ENCODE data around the gene FIGNL2. TPM values are rescaled to one million over a fixed set of nuclear protein-coding genes. Genes with fewer than 3 reads are reported as not detected.

FIGNL2 gene
- total RNA-seq, 1 donor from 2014 or later = 9.3 TPM

- no peaks in the 10 kb centered on the region for H3K9me3 ChIP-seq (ENCODE audit: low read depth)
- H3K36me3 ChIP-seq = no peaks in the 10 kb centered on the region
- peaks cover 9% of the 10 kb centered on the region for H3K27me3 Mint-ChIP-seq (ENCODE audit: insufficient read depth, low read depth)
- H3K9me3 Mint-ChIP-seq = no peaks in the 10 kb centered on the region
- H3K4me2 ChIP-seq = peak overlapping the region; percentile 71
- no peak overlapping the region for H2AFZ ChIP-seq (replicated peaks)
- no peaks in the 10 kb centered on the region for H3K27me3 ChIP-seq
- H3K36me3 Mint-ChIP-seq = peaks cover 7% of the 10 kb centered on the region
- peaks cover 79% of the 10 kb centered on the region for H3K4me1 Mint-ChIP-seq
- peaks cover 73% of the 10 kb centered on the region for H3K79me2 ChIP-seq (ENCODE audit: low read depth)
- H4K20me1 ChIP-seq (ENCODE audit: low read depth) = peaks cover 96% of the 10 kb centered on the region
- H3K4me1 ChIP-seq = peaks cover 85% of the 10 kb centered on the region
- DNase-seq (ENCODE audit: low spot score) = peak; percentile 79
- peak overlapping the region; percentile 21 for H3K4me3 ChIP-seq
- peak overlapping the region; percentile 54 for H3K4me3 Mint-ChIP-seq
- no peak overlapping the region for H3K9ac ChIP-seq
- TF ChIP-seq EZH2 (IDR thresholded peaks at IDR 0.05) (no peak), EZH2phosphoT487 (IDR thresholded peaks at IDR 0.05) (no peak)
- TF ChIP-seq, protein P1, sequence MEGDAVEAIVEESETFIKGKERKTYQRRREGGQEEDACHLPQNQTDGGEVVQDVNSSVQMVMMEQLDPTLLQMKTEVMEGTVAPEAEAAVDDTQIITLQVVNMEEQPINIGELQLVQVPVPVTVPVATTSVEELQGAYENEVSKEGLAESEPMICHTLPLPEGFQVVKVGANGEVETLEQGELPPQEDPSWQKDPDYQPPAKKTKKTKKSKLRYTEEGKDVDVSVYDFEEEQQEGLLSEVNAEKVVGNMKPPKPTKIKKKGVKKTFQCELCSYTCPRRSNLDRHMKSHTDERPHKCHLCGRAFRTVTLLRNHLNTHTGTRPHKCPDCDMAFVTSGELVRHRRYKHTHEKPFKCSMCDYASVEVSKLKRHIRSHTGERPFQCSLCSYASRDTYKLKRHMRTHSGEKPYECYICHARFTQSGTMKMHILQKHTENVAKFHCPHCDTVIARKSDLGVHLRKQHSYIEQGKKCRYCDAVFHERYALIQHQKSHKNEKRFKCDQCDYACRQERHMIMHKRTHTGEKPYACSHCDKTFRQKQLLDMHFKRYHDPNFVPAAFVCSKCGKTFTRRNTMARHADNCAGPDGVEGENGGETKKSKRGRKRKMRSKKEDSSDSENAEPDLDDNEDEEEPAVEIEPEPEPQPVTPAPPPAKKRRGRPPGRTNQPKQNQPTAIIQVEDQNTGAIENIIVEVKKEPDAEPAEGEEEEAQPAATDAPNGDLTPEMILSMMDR (IDR thresholded peaks at IDR 0.05) = no peak
- H3F3A ChIP-seq (ENCODE audit: low read depth) = peaks cover 73% of the 10 kb centered on the region
- peak overlapping the region; percentile 59 for H3K27ac Mint-ChIP-seq
- peak overlapping the region; percentile 94 for H3K27ac ChIP-seq
These were observed 11.7 kb downstream of the FIGNL2 start for GRCh38 chr12:51836827-51837173.

- Histone ChIP-seq H3K4me3 (peak overlapping the region; percentile 30), H3K79me2 (ENCODE audit: low read depth) (peaks cover 72% of the 10 kb centered on the region), H3K27ac (peak overlapping the region; percentile 94), H3F3A (ENCODE audit: low read depth) (peaks cover 74% of the 10 kb centered on the region), H3K27me3 (no peaks in the 10 kb centered on the region), H3K9ac (no peak overlapping the region), H2AFZ (replicated peaks) (no peak overlapping the region), H4K20me1 (ENCODE audit: low read depth) (peaks cover 95% of the 10 kb centered on the region), H3K36me3 (no peaks in the 10 kb centered on the region), H3K4me2 (peak overlapping the region; percentile 71), H3K9me3 (ENCODE audit: low read depth) (no peaks in the 10 kb centered on the region), H3K4me1 (peaks cover 84% of the 10 kb centered on the region)
- DNase-seq (ENCODE audit: low spot score) = peak; percentile 85
- Mint-ChIP-seq H3K4me3 (peak overlapping the region; percentile 54), H3K36me3 (peaks cover 7% of the 10 kb centered on the region), H3K27ac (peak overlapping the region; percentile 59), H3K4me1 (peaks cover 79% of the 10 kb centered on the region), H3K27me3 (ENCODE audit: insufficient read depth, low read depth) (peaks cover 9% of the 10 kb centered on the region), H3K9me3 (no peaks in the 10 kb centered on the region)
- TF ChIP-seq EZH2phosphoT487 (IDR thresholded peaks at IDR 0.05) (no peak), EZH2 (IDR thresholded peaks at IDR 0.05) (no peak)
- TF ChIP-seq, protein P1 (IDR thresholded peaks at IDR 0.05) = no peak
These were observed 12.3 kb downstream of the FIGNL2 start for GRCh38 chr12:51836041-51836826.

DNA sequence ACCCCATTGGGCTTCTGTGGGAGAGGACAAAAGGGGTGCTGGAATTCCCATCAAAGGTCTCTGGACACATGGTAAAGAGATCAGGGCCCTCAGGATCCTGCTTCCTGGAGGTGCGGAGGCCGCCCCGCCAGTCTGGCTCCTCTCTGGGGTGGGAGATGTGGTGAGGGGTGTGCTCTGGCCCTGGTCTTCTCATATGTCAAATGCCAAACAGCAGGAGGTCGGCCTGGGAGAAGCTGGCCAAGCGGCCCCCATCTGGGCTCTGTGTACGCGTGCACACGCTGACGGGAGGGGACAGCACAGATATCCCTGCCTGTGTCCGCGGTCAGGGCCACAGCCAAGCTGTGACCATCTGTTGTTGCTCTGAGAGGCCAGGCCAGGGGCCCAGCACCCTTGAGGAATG, 14.1 kb downstream of the FIGNL2 start:
- Mint-ChIP-seq H3K27ac (no peak overlapping the region), H3K36me3 (peaks cover 7% of the 10 kb centered on the region), H3K9me3 (no peaks in the 10 kb centered on the region), H3K4me1 (peaks cover 79% of the 10 kb centered on the region), H3K27me3 (ENCODE audit: insufficient read depth, low read depth) (peaks cover 10% of the 10 kb centered on the region), H3K4me3 (no peak overlapping the region)
- Histone ChIP-seq H3K36me3 (no peaks in the 10 kb centered on the region), H3K4me2 (peak overlapping the region; percentile 6), H3F3A (ENCODE audit: low read depth) (peaks cover 77% of the 10 kb centered on the region), H3K27ac (no peak overlapping the region), H3K4me1 (peaks cover 82% of the 10 kb centered on the region), H3K27me3 (no peaks in the 10 kb centered on the region), H2AFZ (replicated peaks) (no peak overlapping the region), H4K20me1 (ENCODE audit: low read depth) (peaks cover 91% of the 10 kb centered on the region), H3K79me2 (ENCODE audit: low read depth) (peaks cover 71% of the 10 kb centered on the region), H3K9me3 (ENCODE audit: low read depth) (no peaks in the 10 kb centered on the region), H3K9ac (no peak overlapping the region), H3K4me3 (no peak overlapping the region)
- no peak for DNase-seq (ENCODE audit: low spot score)
- TF ChIP-seq EZH2phosphoT487 (IDR thresholded peaks at IDR 0.05) (no peak), EZH2 (IDR thresholded peaks at IDR 0.05) (no peak)
- TF ChIP-seq, protein P1 (IDR thresholded peaks at IDR 0.05) = no peak
